ENCODE results near the gene CTDSPL. TPM values are rescaled to one million over a fixed set of nuclear protein-coding genes. Genes with fewer than 3 reads are reported as not detected.

Gene CTDSPL
- total RNA-seq, 1 donor: 10.9 TPM

DNA sequence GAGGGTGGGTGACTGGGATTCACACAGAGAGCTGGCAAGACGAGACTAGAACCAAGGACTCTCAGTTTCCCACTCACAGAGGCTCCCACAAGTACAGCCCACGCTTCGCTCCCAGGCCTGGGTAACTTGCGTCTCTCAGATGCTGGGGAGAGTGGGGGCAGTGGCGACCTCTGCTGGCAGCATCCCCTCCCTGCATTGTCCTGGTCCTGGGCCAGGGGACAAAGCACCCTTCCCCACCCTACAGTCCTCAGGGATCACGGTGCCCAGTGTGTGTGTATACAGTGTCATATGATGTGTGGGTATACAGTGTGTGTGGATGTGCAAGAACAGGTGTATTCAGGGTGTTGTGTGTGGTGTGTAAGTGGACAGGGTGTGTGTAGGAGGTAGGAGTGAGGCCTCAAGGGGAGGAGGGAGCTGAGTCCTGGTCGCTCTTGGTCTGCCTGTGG lies 141.7 kb downstream of the CTDSPL start:
- no peak overlapping the region for H3K4me3 ChIP-seq (ENCODE audit: low read length)
- no peaks in the 10 kb centered on the region for H3K27me3 ChIP-seq (ENCODE audit: insufficient read depth, low read length)
- peaks cover 11% of the 10 kb centered on the region for H3K4me1 ChIP-seq (ENCODE audit: insufficient read depth, low read length)
- no peaks in the 10 kb centered on the region for H3K9me3 ChIP-seq (ENCODE audit: low read depth, low read length)

DNA sequence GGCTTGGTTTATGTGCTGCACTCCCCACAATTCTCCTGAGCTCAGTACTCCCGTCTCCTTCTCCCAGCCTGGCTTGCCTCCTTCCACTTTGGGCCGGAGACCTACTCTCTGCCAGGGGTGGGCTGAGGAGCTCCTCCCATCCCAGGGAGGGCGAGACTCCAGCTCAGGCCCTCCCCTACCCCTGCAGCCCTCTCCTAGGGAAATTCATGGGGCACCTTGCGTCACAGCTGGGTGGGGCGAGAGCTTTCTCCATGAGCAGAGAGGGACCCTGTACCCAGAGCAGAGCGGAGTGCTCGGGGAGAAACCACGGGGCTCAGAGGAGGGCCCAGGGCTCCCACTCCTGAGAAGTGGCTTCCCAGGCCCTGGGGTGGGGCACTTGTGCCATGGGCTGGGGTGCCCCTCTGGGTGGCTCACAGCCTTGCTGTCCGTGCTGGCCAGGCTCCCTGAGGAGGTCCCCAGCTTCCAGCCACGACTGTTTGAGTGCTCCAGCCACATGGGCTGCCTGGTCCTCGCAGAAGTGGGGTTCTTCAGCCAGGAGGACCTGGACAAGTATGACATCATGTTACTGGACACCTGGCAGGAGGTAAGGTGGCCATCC lies 142.2 kb downstream of the CTDSPL start:
- Histone ChIP-seq H3K27me3 (ENCODE audit: insufficient read depth, low read length) (no peaks in the 10 kb centered on the region), H3K4me1 (ENCODE audit: insufficient read depth, low read length) (peaks cover 7% of the 10 kb centered on the region), H3K9me3 (ENCODE audit: low read depth, low read length) (no peaks in the 10 kb centered on the region), H3K4me3 (ENCODE audit: low read length) (no peak overlapping the region)

DNA sequence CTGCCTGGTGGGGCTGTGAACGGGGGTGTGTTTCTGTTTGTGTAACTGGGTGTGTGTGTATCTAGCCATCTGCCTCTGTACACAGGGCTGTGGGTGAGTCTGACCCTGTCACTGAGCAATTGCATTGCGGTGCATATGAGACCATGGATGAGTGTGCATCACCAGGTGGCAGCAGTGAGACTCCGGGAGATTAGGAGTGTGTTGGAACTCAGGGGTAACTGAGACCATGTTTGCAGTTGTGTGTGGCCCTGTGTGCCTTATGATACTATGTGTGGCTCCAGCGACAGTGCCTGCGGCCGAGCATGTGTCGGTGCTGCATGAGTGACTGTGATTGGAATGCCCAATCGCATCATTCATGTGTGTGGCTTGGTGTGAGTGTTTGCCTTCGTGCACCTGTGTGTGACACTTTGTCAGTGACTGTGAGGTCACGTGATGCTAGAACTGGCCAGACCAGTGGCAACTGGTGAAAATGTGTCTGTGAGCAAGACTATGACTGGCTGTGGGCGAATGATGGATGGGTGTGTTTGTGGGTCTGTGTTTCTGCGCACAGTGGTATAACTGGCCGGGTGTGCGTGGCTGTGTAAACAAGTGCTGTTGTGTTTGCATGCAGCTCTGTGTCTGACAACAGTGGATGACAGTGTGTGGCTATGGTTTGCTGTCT lies 142.9 kb downstream of the CTDSPL start:
- no peaks in the 10 kb centered on the region for H3K27me3 ChIP-seq (ENCODE audit: insufficient read depth, low read length)
- H3K4me1 ChIP-seq (ENCODE audit: insufficient read depth, low read length): peaks cover 4% of the 10 kb centered on the region
- H3K9me3 ChIP-seq (ENCODE audit: low read depth, low read length): no peaks in the 10 kb centered on the region
- H3K4me3 ChIP-seq (ENCODE audit: low read length): no peak overlapping the region

DNA sequence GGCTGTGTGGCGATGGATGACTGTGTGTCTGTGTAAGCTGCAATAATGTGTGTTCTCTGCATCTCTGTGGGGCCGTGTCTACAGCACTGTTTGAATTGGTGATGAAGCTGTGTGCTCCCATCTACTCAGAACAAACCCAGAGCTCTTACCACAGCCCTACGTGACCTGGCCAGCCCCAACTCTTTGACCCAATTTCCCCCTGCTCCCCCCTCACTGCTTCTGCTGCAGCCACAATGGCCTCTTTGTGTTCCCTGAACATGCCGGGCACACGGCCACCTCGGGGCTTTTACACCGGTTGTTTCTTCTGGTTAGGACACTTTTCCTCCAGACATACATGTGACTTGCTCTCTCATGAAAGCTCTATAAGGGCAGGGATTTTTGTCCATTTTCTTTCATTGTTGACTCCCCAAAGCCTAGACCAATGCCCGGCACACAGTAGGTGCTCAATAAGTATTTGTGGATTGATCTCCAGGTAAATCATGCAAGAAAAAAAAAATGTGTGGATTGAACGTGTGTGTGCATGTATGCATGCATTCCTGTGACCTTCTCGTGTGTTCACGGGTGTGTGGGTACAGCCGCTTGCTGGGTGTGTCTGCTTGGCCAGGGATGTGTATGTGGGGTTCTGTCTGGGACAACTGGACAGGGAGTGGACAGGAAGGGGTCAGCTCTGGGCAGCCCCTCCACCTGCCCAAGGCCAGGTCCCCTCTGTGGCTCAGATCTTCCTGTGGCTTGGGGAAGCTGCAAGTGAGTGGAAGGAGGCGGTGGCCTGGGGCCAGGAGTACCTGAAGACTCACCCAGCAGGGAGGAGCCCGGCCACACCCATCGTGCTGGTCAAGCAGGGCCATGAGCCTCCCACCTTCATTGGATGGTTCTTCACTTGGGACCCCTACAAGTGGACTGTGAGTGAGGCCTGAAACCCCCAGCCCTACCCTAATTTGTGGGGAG lies 143.7 kb downstream of the CTDSPL start:
- Histone ChIP-seq H3K27me3 (ENCODE audit: insufficient read depth, low read length) (no peaks in the 10 kb centered on the region), H3K4me1 (ENCODE audit: insufficient read depth, low read length) (peaks cover 7% of the 10 kb centered on the region), H3K4me3 (ENCODE audit: low read length) (no peak overlapping the region), H3K9me3 (ENCODE audit: low read depth, low read length) (no peaks in the 10 kb centered on the region)

DNA sequence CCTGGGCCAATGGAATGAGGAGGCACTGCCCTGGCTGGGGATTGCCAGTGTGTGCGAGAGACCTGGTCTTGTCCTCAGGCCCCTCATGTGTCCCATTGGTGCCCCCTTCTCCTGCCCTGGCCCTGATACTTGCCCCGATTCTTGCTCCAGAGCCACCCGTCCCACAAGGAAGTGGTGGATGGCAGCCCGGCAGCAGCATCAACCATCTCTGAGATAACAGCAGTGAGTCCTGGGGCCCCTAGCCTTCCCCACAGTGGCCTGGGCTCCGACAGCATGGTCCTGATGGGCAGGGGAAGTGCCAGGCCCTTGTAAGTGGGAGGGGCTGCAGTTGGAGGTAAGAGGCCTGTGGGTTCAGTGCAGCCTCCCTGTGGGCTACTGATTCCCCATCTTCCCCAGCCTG lies 144.4 kb downstream of the CTDSPL start:
- Histone ChIP-seq H3K9me3 (ENCODE audit: low read depth, low read length) (no peaks in the 10 kb centered on the region), H3K27me3 (ENCODE audit: insufficient read depth, low read length) (no peaks in the 10 kb centered on the region), H3K4me1 (ENCODE audit: insufficient read depth, low read length) (peaks cover 7% of the 10 kb centered on the region), H3K4me3 (ENCODE audit: low read length) (no peak overlapping the region)

DNA sequence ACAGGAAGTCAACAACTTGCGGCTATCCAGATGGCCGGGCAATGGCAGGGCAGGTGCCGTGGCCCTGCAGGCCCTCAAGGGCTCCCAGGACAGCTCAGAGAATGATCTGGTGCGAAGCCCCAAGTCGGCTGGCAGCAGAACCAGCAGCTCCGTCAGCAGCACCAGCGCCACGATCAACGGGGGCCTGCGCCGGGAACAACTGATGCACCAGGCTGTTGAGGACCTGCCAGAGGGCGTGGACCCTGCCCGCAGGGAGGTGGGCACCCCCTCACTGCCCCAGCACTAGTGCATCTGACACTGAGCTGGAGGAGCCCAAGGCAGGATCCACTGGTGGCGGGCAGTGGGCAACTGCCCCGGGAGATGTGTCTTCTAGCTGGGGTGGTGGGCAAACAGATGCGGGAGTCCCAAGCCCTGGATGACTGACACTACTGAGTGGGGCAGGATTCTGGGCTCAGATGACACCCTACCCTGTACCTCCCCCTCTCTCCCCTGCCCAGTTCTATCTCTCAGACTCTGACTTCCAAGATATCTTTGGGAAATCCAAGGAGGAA lies 144.8 kb downstream of the CTDSPL start:
- H3K27me3 ChIP-seq (ENCODE audit: insufficient read depth, low read length): no peaks in the 10 kb centered on the region
- H3K9me3 ChIP-seq (ENCODE audit: low read depth, low read length): no peaks in the 10 kb centered on the region
- peaks cover 7% of the 10 kb centered on the region for H3K4me1 ChIP-seq (ENCODE audit: insufficient read depth, low read length)
- no peak overlapping the region for H3K4me3 ChIP-seq (ENCODE audit: low read length)

DNA sequence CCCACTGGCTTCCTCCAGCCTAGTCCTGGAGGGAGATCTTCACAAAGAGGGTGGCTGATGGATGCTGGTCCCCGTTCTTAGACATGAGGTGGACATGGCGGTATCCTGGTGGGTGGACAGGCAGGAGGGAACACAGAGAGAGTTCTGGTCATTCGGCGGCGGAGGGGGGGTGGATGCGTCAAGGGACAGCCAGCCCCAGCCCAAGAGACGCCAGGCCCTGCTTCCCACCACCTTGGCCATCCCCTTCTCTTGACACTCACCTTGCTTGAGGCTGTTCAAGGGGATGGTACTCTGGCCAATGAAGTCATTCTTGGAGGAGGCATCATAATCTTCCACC lies 146.0 kb downstream of the CTDSPL start:
- Histone ChIP-seq H3K27me3 (ENCODE audit: insufficient read depth, low read length) (no peaks in the 10 kb centered on the region), H3K4me1 (ENCODE audit: insufficient read depth, low read length) (peaks cover 7% of the 10 kb centered on the region), H3K4me3 (ENCODE audit: low read length) (no peak overlapping the region), H3K9me3 (ENCODE audit: low read depth, low read length) (no peaks in the 10 kb centered on the region)

DNA sequence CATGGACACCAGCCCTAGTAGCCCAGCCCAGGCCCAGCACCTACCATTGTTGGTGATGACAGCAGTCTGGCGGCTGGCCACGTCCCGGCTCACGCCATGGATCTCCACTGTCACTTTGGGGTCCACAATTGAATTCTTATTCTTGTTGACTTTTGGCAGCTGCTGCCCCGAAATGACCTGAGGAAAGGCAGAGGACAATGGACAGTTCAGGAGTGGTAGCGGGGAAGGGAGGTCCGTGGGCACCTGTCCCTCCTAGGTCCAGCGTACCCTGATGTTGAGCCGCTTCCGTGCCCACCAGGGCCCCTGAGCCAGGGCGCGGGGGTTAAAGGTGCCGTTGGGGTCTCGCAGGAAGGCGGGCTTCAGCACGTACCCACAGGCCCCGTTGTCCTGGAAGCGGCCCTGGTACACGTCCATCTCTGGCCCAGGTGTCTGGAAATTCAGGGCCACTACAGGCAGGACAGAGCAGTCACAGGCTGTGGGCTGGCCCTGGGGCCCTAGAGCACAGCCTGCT lies 146.6 kb downstream of the CTDSPL start:
- no peaks in the 10 kb centered on the region for H3K9me3 ChIP-seq (ENCODE audit: low read depth, low read length)
- no peaks in the 10 kb centered on the region for H3K27me3 ChIP-seq (ENCODE audit: insufficient read depth, low read length)
- H3K4me1 ChIP-seq (ENCODE audit: insufficient read depth, low read length): peaks cover 7% of the 10 kb centered on the region
- H3K4me3 ChIP-seq (ENCODE audit: low read length): no peak overlapping the region

DNA sequence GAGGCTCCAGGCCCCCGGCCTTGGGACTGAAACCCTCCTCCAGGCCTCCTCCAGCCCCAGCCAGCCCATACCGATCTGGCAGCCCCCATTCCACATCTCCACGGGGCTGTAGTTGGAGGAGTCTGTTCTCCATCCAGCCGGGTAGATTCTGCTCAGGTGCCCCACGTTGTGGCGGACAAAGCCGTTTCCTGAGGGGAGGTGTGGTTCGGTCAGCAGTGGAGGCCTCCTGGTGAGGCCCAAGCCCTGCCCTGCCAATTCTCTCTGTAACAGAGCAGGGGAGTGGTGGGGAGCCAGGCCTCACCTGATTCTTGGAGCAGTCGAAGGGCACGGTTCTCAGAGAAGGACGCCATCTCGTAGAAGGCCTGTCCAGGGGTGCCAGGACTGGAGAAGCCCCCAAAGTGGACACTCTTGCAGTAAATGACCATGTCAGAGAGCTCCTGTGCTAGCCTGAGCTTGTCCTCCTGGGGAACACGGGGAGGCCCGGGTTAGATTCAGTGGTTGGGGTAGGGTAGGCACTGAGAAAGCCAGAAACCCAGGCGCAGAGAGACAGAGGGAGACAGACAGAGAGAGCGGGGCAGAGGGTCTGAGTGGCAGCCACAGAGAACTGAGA lies 147.4 kb downstream of the CTDSPL start:
- H3K9me3 ChIP-seq (ENCODE audit: low read depth, low read length): no peaks in the 10 kb centered on the region
- H3K4me1 ChIP-seq (ENCODE audit: insufficient read depth, low read length): peaks cover 3% of the 10 kb centered on the region
- H3K27me3 ChIP-seq (ENCODE audit: insufficient read depth, low read length): no peaks in the 10 kb centered on the region
- no peak overlapping the region for H3K4me3 ChIP-seq (ENCODE audit: low read length)

DNA sequence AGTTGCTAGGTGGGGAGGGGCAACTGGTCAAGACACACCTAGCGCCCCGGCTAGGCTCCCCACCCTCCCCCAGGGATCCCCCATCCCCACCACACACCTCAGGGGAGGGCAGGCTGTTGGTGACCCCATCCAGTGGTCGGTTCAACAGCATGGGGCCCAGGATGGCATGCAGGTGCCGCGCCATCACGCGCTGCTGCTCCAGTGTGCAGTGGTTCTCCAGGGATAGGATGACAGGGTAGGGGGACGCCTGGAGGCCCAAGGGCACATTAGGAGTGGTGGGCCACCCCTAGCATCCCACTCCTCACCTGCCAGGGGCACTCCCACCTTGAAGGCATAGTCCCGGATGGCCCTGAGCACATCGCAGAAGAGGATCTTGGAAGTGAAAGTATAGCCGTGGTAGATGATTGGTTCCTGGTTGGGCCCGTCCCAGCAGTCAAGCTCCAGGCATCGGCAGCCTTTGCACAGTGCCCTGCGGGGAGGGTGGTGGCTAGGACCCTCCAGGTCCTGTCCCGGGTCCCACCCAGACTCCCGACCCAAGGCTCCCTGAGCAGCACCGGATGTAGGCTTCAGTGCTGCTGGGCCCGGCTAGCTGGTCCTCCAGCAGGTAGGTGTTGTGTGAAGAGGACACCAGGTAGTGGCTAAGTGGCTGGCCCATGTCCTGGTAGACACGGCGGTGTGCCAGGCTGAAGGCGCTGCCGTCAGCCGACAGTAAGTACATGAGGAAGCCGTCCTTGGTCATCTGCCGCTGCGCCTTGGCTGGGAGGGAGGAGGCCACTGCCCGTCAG lies 148.3 kb downstream of the CTDSPL start:
- H3K4me1 ChIP-seq (ENCODE audit: insufficient read depth, low read length): peaks cover 3% of the 10 kb centered on the region
- no peak overlapping the region for H3K4me3 ChIP-seq (ENCODE audit: low read length)
- H3K9me3 ChIP-seq (ENCODE audit: low read depth, low read length): no peaks in the 10 kb centered on the region
- H3K27me3 ChIP-seq (ENCODE audit: insufficient read depth, low read length): no peaks in the 10 kb centered on the region

DNA sequence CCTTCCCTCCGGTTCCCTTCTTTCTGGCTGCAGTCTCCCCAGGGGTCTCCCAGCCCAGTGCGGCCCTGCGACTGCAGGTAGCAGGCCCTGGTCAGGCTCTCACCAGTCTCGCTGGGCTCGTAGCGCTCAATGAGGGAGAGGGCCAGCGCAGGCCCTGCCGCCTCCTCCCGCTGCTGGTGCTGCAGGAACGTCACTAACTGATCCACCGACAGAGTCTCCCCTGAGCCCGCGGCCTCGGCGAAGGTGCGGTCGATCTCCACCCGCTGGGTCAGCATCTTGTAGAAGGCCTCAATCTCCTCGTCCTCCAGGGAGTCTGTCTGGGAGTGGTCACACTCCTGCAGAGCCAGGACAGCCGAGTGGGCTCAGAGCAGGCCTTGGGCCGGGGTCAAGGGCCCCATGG lies 149.4 kb downstream of the CTDSPL start:
- Histone ChIP-seq H3K4me3 (ENCODE audit: low read length) (no peak overlapping the region), H3K9me3 (ENCODE audit: low read depth, low read length) (no peaks in the 10 kb centered on the region), H3K27me3 (ENCODE audit: insufficient read depth, low read length) (no peaks in the 10 kb centered on the region), H3K4me1 (ENCODE audit: insufficient read depth, low read length) (peaks cover 3% of the 10 kb centered on the region)

DNA sequence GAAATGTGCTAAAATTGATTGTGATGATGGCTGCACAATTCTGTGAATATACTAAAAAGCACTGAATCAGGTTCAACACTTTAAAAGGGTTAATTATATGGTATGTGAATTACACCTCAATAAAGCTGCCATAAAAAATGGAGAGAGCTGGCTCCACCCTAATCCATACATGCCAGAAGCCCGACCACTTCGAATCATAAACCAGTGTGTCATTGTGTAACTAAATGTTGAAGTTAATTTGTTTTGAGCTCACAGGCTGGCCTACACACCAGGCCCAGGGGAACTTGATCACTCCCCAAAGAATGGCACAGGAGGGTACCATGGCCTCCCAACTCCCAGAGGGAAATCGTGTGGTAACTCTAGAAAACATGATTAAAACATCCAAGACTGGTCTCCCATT lies 153.8 kb downstream of the CTDSPL start:
- no peak overlapping the region for H3K4me3 ChIP-seq (ENCODE audit: low read length)
- H3K4me1 ChIP-seq (ENCODE audit: insufficient read depth, low read length): no peaks in the 10 kb centered on the region
- H3K9me3 ChIP-seq (ENCODE audit: low read depth, low read length): no peaks in the 10 kb centered on the region
- H3K27me3 ChIP-seq (ENCODE audit: insufficient read depth, low read length): no peaks in the 10 kb centered on the region

DNA sequence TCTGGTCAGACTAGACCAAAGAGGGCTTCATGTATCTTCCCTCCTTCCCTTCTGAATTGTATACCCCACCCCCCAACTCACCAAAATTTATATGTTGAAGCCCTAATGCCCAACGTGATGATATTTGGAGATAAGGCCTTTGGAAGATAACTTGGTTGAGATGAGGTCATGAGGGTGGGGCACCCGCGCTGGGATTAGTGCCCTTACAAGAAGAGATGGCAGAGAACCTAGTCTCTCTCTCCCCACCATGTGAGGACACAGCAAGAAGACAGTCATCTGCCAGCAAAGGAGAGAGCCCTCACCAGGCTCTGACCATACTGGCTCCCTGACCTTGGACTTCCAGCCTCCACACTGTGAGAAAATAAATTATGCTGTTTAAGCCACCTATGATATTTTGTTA lies 154.3 kb downstream of the CTDSPL start:
- no peak overlapping the region for H3K4me3 ChIP-seq (ENCODE audit: low read length)
- no peaks in the 10 kb centered on the region for H3K9me3 ChIP-seq (ENCODE audit: low read depth, low read length)
- H3K27me3 ChIP-seq (ENCODE audit: insufficient read depth, low read length): no peaks in the 10 kb centered on the region
- no peaks in the 10 kb centered on the region for H3K4me1 ChIP-seq (ENCODE audit: insufficient read depth, low read length)

DNA sequence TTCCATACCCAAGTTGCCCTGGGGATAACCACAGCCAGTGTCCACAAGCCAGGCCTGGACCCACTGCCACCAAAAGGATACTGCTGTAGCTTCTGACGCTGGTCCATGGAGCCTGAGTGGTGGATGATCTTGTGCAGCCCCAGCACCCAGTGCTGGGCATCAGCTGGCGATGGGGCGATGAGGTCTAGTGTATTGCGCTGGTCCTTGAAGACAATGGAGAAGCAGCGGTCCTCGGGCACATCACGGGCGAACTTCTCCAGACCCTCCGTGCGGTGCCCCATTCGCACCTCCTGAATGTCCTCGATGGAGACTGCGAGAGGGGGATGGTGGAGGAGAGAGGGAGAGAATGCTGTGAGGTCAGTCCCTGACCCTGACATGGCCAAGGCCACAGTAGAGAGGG lies 154.7 kb downstream of the CTDSPL start:
- no peak overlapping the region for H3K4me3 ChIP-seq (ENCODE audit: low read length)
- H3K4me1 ChIP-seq (ENCODE audit: insufficient read depth, low read length): no peaks in the 10 kb centered on the region
- H3K27me3 ChIP-seq (ENCODE audit: insufficient read depth, low read length): no peaks in the 10 kb centered on the region
- H3K9me3 ChIP-seq (ENCODE audit: low read depth, low read length): no peaks in the 10 kb centered on the region

Measured in mononuclear cell (primary cell).